Raji (cell line): ENCODE results near the gene RAB37.

Experiments
- POLR2A ChIP-seq: IDR thresholded peaks from 2 replicates; pipeline ENCODE4 v1.6.1; 2011; ENCODE audit warnings: low read depth, low read length, control low read depth; ENCODE audit not compliant: insufficient read depth

The RAB37 gene

GRCh38 chr17:74785096-74785980 lies 48.3 kb downstream of the RAB37 start:
- TF ChIP-seq POLR2A = no peak

GRCh38 chr17:74785981-74786360 lies 48.9 kb downstream of the RAB37 start:
- no peak for TF ChIP-seq POLR2A

GRCh38 chr17:74786431-74787055 lies 49.5 kb downstream of the RAB37 start:
- no peak for TF ChIP-seq POLR2A

GRCh38 chr17:74790161-74791058 lies 53.4 kb downstream of the RAB37 start:
- TF ChIP-seq POLR2A = no peak

- TF ChIP-seq POLR2A = no peak
Observed at GRCh38 chr17:74792586-74793105, 55.6 kb downstream of the RAB37 start.

- TF ChIP-seq POLR2A = no peak
Observed at GRCh38 chr17:74795327-74796020, 58.4 kb downstream of the RAB37 start.

GRCh38 chr17:74796211-74796610 lies 59.2 kb downstream of the RAB37 start:
- no peak for TF ChIP-seq POLR2A

- TF ChIP-seq POLR2A = no peak
Observed at GRCh38 chr17:74796866-74797265, 59.8 kb downstream of the RAB37 start.
